Activated CD8-positive, alpha-beta memory T cell treated with anti-CD3 and anti-CD28 coated beads, Interleukin-2, amount 50 U/mL, for 24 hours (primary cell): ENCODE measurements around the gene POLR2L.

Experiments
- DNase-seq: peaks from one replicate; pipeline ENCODE4 v3.0.0-alpha.2; 2020; ENCODE audit errors: extremely low read depth

POLR2L gene

GRCh38 chr11:794766-795633 lies 47.3 kb downstream of the POLR2L start:
- no peak for DNase-seq

- no peak for DNase-seq
These were observed 48.1 kb downstream of the POLR2L start for GRCh38 chr11:794013-794765.

- DNase-seq = no peak
These were observed 48.8 kb downstream of the POLR2L start for GRCh38 chr11:793556-793955.

GRCh38 chr11:792873-793272 lies 49.5 kb downstream of the POLR2L start:
- DNase-seq = no peak

- DNase-seq = no peak
These were observed 49.9 kb downstream of the POLR2L start for GRCh38 chr11:792535-792821.

- DNase-seq = no peak
These were observed 50.4 kb downstream of the POLR2L start for GRCh38 chr11:791658-792534.

- no peak for DNase-seq
These were observed 51.4 kb downstream of the POLR2L start for GRCh38 chr11:790721-791564.

GRCh38 chr11:789943-790342 lies 52.4 kb downstream of the POLR2L start, which contains the start of gene CEND1:
Gene CEND1 (minus strand): TSS chr11:790090. CDS start chr11:788576, 1,514 bp downstream.
- no peak for DNase-seq
